Right atrium auricular region (tissue), 2 donors: ENCODE results near the gene PLEKHH2. TPM values are rescaled to one million over a fixed set of nuclear protein-coding genes. Genes with fewer than 3 reads are reported as not detected.
A peak's percentile ranks its signal among the peaks of the same experiment; 100 is the strongest.
"Not testable (repeated sequence)": the region's sequence is repeated elsewhere in the genome, so short reads cannot be mapped to it uniquely, and the experiment has no call there.

Experiments used
- DNase-seq: peaks from one replicate; pipeline ENCODE4 v3.0.0-alpha.2; 2019; ENCODE audit warnings: low spot score
- H3K27ac ChIP-seq, 2 donors: fragments of 200-600 bp; sonication (generic); 1 replicate in 1 of 2; 2 replicates in 1 of 2; pipeline ENCODE4 v1.5.1; 2016 to 2019
- H3K27me3 ChIP-seq, 2 donors: fragments of 200-600 bp; sonication (generic); one replicate each; pipeline versions ENCODE4 v1.5.1 to v1.6.0; 2017 to 2019
- H3K36me3 ChIP-seq: fragments of 200-600 bp; sonication (generic); one replicate; pipeline ENCODE4 v1.5.1; 2016
- H3K4me1 ChIP-seq, 2 donors: fragments of 200-600 bp; sonication (generic); one replicate each; pipeline versions ENCODE4 v1.5.1 to v1.6.0; 2017 to 2019
- H3K4me3 ChIP-seq, 2 donors: fragments of 200-600 bp; sonication (generic); 1 replicate in 1 of 2; 2 replicates in 1 of 2; pipeline ENCODE4 v1.5.1; 2017 to 2019; ENCODE audit warnings: mild to moderate bottlenecking in 1 of 2, moderate library complexity in 1 of 2
- H3K9me3 ChIP-seq, 2 donors: fragments of 200-600 bp; sonication (generic); one replicate each; pipeline ENCODE4 v1.5.1; 2019
- total RNA-seq, 2 donors: library from RNA; depleted of rRNA; stranded (reverse); fragments of >200 nt; gene quantifications; one replicate each; pipeline ENCODE4 v1.1.0, GENCODE V29; 2016
- TF ChIP-seq, protein P1 (sequence below), 2 donors: fragments of 200-600 bp; sonication (generic); IDR thresholded peaks; one replicate each; pipeline ENCODE4 v1.5.1; 2019; ENCODE audit warnings: antibody characterized with exemption in 2 of 2

PLEKHH2 gene
- total RNA-seq, 2 donors from 2014 or later = 4.7 to 4.8 TPM

DNA sequence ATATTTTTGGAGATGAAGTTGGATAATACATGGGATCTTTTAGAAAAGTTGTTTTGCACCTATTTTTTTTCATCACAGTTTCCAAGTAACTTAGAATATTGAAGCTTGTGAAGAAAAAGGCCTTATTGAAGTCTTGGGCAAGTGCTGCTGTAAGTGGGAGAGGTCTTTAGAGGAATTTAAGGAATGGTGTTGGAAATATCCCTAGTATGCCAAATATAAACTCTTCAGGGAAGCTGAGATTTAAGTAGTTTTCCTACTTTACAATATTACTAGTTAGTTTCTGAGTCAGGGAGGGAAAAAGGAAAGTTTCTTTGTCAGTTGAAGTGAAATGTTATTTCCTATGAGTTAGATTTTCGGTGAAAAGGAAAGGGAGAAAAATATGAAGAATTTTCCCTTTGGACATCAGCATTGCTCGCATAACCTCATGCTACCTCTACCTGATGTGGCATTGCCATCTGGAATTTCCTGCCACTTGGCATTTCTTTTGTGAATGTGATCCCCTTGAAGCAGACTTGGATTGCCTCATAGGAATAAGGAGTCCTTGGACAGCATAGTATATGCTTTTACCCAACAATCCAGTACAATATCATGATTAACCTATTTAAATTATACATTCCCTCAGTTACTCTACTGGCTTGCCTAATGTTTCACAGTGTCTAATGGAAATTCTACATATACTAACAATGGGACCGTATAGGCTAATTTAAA is 12.1 kb downstream of the PLEKHH2 start:
- no peak for DNase-seq
- no peaks in the 10 kb centered on the region for H3K27me3 ChIP-seq

DNA sequence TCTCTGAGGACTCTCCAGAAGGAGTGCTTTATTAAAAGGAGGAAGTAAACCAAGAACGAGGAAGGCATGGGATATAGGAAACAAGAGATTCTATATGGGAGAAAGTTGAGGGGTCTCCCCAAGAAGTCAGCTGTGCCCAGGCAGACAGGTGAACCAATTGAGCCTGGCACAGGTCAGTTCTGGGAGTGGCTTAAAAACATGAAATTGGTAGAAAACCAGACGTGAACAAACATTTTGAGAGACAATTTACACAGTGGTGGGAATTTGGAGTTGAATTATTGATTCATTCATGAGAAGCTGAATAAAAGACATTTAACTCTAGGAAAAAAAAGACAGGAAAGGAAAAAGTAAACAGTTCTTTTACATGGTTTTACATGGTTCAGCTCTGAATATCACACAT is 16.4 kb downstream of the PLEKHH2 start:
- DNase-seq = no peak
- Histone ChIP-seq H3K36me3 (no peaks in the 10 kb centered on the region), H3K27me3 (no peaks in the 10 kb centered on the region)

More for the DNA sequence above, 12.1 kb downstream of the PLEKHH2 start:
- Histone ChIP-seq H3K36me3 (no peaks in the 10 kb centered on the region), H3K9me3 (no peaks in the 10 kb centered on the region), H3K4me1 (no peaks in the 10 kb centered on the region), H3K4me3 (no peak overlapping the region), H3K27ac (peak overlapping the region in 1 of 2 donors; percentile 11)
- TF ChIP-seq, protein P1, sequence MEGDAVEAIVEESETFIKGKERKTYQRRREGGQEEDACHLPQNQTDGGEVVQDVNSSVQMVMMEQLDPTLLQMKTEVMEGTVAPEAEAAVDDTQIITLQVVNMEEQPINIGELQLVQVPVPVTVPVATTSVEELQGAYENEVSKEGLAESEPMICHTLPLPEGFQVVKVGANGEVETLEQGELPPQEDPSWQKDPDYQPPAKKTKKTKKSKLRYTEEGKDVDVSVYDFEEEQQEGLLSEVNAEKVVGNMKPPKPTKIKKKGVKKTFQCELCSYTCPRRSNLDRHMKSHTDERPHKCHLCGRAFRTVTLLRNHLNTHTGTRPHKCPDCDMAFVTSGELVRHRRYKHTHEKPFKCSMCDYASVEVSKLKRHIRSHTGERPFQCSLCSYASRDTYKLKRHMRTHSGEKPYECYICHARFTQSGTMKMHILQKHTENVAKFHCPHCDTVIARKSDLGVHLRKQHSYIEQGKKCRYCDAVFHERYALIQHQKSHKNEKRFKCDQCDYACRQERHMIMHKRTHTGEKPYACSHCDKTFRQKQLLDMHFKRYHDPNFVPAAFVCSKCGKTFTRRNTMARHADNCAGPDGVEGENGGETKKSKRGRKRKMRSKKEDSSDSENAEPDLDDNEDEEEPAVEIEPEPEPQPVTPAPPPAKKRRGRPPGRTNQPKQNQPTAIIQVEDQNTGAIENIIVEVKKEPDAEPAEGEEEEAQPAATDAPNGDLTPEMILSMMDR (IDR thresholded peaks at IDR 0.05) = no peak

DNA sequence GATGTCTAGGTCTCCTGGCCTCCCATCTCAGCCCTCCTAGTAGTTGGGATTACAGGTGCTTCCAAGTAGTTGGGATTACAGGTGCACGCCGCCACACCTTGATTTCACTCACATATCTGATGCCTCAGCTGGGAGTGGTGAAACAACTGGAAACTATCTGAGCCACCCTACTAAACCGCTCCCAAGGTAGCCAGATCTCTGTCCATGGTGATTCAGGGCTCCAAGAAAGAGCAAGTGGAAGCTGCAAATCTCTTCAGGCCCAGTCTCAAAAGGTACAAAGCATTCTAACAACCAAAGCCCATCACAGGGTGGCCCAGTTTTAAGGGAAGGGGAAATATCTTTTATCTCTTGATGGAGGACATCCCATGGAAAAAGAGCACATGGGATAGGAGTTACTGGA is 20.2 kb downstream of the PLEKHH2 start:
- no peak overlapping the region for H3K27ac ChIP-seq
- no peaks in the 10 kb centered on the region for H3K27me3 ChIP-seq
- no peaks in the 10 kb centered on the region for H3K4me1 ChIP-seq
- DNase-seq = no peak
- H3K4me3 ChIP-seq = no peak overlapping the region
- no peaks in the 10 kb centered on the region for H3K9me3 ChIP-seq
- TF ChIP-seq, protein P1 (IDR thresholded peaks at IDR 0.05) = no peak
- H3K36me3 ChIP-seq = no peaks in the 10 kb centered on the region

More for the DNA sequence above, 16.4 kb downstream of the PLEKHH2 start:
- no peak overlapping the region for H3K27ac ChIP-seq
- H3K4me3 ChIP-seq = no peak overlapping the region
- H3K4me1 ChIP-seq = no peaks in the 10 kb centered on the region
- no peaks in the 10 kb centered on the region for H3K9me3 ChIP-seq
- TF ChIP-seq, protein P1 (IDR thresholded peaks at IDR 0.05) = no peak

DNA sequence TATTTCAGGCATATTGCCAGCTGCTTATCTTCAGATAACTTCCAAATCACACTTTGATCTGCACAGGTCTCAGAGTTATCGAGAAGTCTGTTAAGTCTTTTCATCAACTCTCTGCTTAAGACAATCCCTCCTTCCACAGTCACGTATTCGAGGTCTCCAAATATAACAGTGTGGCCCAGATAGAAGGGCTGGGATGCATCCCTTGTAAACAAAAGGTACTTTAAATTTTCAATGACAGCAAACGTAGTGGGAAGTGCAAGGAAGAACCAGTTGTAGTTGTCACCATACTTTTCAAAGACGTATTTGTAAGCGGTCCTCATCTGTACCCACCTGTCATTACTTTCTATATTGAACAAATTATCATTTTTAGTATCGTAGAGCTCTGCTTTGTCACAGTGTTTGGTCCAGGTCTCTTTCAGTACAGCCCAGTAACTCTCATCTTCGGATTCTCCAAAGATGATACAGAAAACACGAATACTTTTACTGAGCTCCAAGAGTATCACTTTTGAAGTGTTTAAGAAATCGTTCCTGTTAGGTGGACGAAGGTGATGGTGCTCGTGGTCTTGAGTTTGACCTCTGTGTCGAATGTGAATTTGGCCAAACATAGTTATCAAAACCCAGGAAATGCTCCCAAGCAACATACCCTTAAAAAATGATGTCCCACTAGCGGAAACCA is 38.7 kb downstream of the PLEKHH2 start:
- no peaks in the 10 kb centered on the region for H3K4me1 ChIP-seq
- H3K27ac ChIP-seq = peak overlapping the region; percentile 59 to 68
- DNase-seq = no peak
- no peaks in the 10 kb centered on the region for H3K27me3 ChIP-seq
- no peaks in the 10 kb centered on the region for H3K9me3 ChIP-seq
- peak overlapping the region; percentile 43 to 59 for H3K4me3 ChIP-seq
- TF ChIP-seq, protein P1 (IDR thresholded peaks at IDR 0.05) = no peak
- H3K36me3 ChIP-seq = no peaks in the 10 kb centered on the region

DNA sequence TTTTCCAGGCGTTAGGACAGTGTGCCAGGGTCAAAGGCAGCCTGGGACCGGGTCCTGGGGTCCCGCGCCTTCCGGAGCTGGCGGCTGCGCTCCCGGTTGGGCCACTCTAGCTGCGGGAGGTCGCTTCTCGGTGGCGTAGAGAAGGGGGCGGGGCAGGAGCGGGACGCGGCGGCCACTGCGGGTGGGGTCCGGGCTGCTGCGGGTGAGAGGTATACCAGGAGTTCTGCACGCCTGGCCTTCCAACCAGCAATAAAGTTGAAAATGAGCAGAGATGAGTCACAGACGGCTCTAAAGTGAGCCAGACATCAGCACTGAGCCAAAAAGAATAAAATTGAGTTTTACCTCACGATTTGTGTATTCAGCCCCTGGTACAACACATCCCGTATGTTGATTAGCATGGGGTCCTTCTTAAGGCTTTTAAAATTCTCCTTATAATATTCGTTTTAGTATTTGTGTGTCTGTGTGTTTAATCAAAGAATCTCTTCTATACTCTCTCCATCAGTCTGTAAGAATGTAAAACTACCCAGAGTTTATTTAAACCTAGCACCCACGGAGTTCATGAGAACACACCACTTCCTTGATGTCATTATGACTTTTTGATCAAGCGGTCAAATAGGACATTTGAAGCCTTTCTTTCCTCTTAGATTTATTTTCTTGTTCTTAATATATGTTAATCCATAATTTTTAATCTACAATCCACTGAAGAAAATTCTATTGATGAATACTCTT is 39.4 kb downstream of the PLEKHH2 start, which contains the start of gene C1GALT1C1L:
C1GALT1C1L (minus strand) TSS at position 108 of the 729 bp plus-strand sequence; CDS start at position 1, 107 bp downstream.
- H3K4me1 ChIP-seq = no peaks in the 10 kb centered on the region
- no peaks in the 10 kb centered on the region for H3K36me3 ChIP-seq
- no peaks in the 10 kb centered on the region for H3K27me3 ChIP-seq
- no peaks in the 10 kb centered on the region for H3K9me3 ChIP-seq
- DNase-seq = peak; percentile 61
- TF ChIP-seq, protein P1 (IDR thresholded peaks at IDR 0.05) = no peak
- peak within 1 kb of the TSS; percentile 43 to 59 for H3K4me3 ChIP-seq
- H3K27ac ChIP-seq = peak within 1 kb of the TSS; percentile 59 to 68

DNA sequence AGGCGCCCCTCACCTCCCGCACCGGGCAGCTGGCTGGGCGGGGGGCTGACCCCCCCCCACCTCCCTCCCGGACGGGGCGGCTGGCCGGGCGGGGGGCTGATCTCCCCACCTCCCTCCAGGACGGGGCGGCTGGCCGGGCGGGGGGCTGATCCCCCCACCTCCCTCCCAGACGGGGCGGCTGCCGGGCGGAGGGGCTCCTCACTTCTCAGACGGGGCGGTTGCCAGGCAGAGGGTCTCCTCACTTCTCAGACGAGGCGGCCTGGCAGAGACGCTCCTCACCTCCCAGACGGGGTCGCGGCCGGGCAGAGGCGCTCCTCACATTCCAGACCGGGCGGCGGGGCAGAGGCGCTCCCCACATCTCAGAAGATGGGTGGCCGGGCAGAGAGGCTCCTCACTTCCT is 40.7 kb downstream of the PLEKHH2 start:
- not testable (repeated sequence) for H3K36me3 ChIP-seq, H3K27me3 ChIP-seq, H3K4me3 ChIP-seq, H3K27ac ChIP-seq, DNase-seq, H3K9me3 ChIP-seq, H3K4me1 ChIP-seq
